RWPE2 (cell line): ENCODE data around the gene PFDN5.

Experiments
- ATAC-seq: fragments of 200-7000 bp; cut with Tn5 transposase; 3 replicates; pipeline ENCODE4 v1.9.1; 2021; ENCODE audit warnings: low read depth
- DNase-seq: peaks from one replicate; pipeline ENCODE4 v3.0.0-alpha.2; 2020; ENCODE audit warnings: low spot score
- H3K27ac ChIP-seq: fragments of 450-650 bp; 2 replicates; pipeline ENCODE4 v1.5.1; 2017; ENCODE audit warnings: mild to moderate bottlenecking; ENCODE audit not compliant: poor library complexity, severe bottlenecking
- H3K27me3 ChIP-seq: fragments of 250-450 bp; sonication (Bioruptor Pico); 2 replicates; pipeline ENCODE4 v1.5.1; 2021; ENCODE audit warnings: mild to moderate bottlenecking, moderate library complexity; ENCODE audit not compliant: insufficient read depth, poor library complexity, severe bottlenecking
- H3K36me3 ChIP-seq: fragments of 250-450 bp; sonication (Bioruptor Pico); 2 replicates; pipeline ENCODE4 v1.5.1; 2020; ENCODE audit warnings: low read depth, mild to moderate bottlenecking, moderate library complexity
- H3K4me1 ChIP-seq: fragments of 250-450 bp; sonication (Bioruptor Pico); 2 replicates; pipeline ENCODE4 v1.5.1; 2021; ENCODE audit warnings: mild to moderate bottlenecking, moderate library complexity; ENCODE audit not compliant: insufficient read depth, poor library complexity, severe bottlenecking
- H3K4me3 ChIP-seq: fragments of 250-450 bp; sonication (Bioruptor Pico); 2 replicates; pipeline ENCODE4 v1.5.1; 2021; ENCODE audit warnings: mild to moderate bottlenecking, moderate library complexity; ENCODE audit not compliant: severe bottlenecking
- H3K9me3 ChIP-seq: fragments of 250-450 bp; sonication (Bioruptor Pico); 2 replicates; pipeline ENCODE4 v1.5.1; 2021; ENCODE audit warnings: mild to moderate bottlenecking, moderate library complexity; ENCODE audit not compliant: severe bottlenecking
- TF ChIP-seq, protein P1 (sequence below): fragments of 450-650 bp; IDR thresholded peaks from one replicate; pipeline ENCODE4 v1.5.1; 2017; ENCODE audit warnings: mild to moderate bottlenecking, moderate library complexity; ENCODE audit not compliant: poor library complexity, severe bottlenecking

PFDN5 gene

GRCh38 chr12:53254816-53255545, 40.4 kb upstream of the PFDN5 start:
- no peak for DNase-seq
- no peaks in the 10 kb centered on the region for H3K9me3 ChIP-seq
- no peak overlapping the region for H3K4me3 ChIP-seq
- H3K36me3 ChIP-seq, result no peaks in the 10 kb centered on the region; the same call in 1 of the 2 replicates
- peaks cover 6% of the 10 kb centered on the region for H3K4me1 ChIP-seq
- H3K27ac ChIP-seq, result no peak overlapping the region
- TF ChIP-seq, protein P1, sequence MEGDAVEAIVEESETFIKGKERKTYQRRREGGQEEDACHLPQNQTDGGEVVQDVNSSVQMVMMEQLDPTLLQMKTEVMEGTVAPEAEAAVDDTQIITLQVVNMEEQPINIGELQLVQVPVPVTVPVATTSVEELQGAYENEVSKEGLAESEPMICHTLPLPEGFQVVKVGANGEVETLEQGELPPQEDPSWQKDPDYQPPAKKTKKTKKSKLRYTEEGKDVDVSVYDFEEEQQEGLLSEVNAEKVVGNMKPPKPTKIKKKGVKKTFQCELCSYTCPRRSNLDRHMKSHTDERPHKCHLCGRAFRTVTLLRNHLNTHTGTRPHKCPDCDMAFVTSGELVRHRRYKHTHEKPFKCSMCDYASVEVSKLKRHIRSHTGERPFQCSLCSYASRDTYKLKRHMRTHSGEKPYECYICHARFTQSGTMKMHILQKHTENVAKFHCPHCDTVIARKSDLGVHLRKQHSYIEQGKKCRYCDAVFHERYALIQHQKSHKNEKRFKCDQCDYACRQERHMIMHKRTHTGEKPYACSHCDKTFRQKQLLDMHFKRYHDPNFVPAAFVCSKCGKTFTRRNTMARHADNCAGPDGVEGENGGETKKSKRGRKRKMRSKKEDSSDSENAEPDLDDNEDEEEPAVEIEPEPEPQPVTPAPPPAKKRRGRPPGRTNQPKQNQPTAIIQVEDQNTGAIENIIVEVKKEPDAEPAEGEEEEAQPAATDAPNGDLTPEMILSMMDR, result no peak
- H3K27me3 ChIP-seq, result no peaks in the 10 kb centered on the region
- no peak for ATAC-seq

GRCh38 chr12:53255996-53256395, 39.3 kb upstream of the PFDN5 start:
- Histone ChIP-seq H3K4me1 (peaks cover 5% of the 10 kb centered on the region), H3K27ac (no peak overlapping the region), H3K4me3 (no peak overlapping the region), H3K9me3 (no peaks in the 10 kb centered on the region), H3K27me3 (no peaks in the 10 kb centered on the region), H3K36me3 (no peaks in the 10 kb centered on the region; the same call in 1 of the 2 replicates)
- ATAC-seq (no peak), DNase-seq (no peak)
- TF ChIP-seq, protein P1, result no peak

DNA sequence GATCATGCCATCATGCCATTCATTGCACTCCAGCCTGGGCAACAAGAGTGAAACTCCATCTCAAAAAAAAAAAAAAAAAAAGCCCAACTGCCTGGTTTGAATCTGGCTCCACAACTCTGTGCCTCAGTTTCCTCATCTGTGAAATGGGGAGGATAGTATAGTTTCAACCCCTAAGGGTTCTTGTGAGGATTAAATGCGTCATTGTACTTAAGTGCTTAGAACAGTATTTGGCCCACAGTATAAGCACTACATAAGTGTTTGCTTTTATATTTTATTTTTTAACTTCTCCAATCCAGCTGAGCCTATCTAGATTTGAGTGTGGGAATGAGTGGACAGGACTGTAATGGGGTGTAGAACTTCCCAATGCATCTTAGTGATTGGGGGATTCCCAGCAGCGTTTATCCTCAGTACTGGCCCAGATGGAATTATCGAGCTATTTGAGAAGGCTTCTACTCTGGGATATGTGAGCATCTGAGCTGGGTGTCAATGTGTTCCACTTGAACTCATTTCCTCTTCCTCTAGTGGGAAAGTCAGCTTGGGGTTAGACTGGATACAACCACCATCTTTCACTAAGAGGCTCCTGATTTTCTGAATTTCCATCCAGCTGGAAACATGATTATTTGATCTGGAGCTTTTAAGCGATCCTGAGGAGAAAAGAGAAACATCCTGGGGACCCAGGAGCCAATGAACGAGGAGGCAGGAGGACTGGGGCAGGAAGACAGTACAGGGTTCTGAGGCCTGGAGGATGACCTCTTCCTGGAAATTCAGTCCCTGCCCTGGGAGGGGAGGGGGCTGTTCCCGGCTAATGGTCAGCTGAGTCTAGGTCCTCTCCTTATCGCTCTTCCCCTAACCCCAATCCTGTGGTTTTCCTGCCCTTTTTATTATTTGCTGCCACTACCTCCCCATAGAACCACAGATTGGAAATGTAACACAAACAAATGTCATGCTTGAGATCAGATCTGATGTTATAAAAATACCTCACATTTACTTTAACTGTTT, 36.5 kb upstream of the PFDN5 start:
- Histone ChIP-seq H3K27me3 (no peaks in the 10 kb centered on the region), H3K4me3 (no peak overlapping the region), H3K4me1 (no peaks in the 10 kb centered on the region), H3K27ac (no peak overlapping the region), H3K9me3 (no peaks in the 10 kb centered on the region), H3K36me3 (no peaks in the 10 kb centered on the region; the same call in 1 of the 2 replicates)
- TF ChIP-seq, protein P1, result no peak
- ATAC-seq (no peak), DNase-seq (no peak)

GRCh38 chr12:53259891-53260290, 35.5 kb upstream of the PFDN5 start:
- H3K27me3 ChIP-seq, result no peaks in the 10 kb centered on the region
- DNase-seq, result no peak
- TF ChIP-seq, protein P1, result no peak
- H3K4me3 ChIP-seq, result no peak overlapping the region
- no peaks in the 10 kb centered on the region for H3K36me3 ChIP-seq
- H3K27ac ChIP-seq, result no peak overlapping the region
- no peaks in the 10 kb centered on the region for H3K4me1 ChIP-seq
- ATAC-seq, result no peak
- H3K9me3 ChIP-seq, result no peaks in the 10 kb centered on the region
